Tibial artery (tissue), 4 donors: ENCODE results near the gene AP1S2.
A peak's percentile ranks its signal among the peaks of the same experiment; 100 is the strongest.

Source experiments
- DNase-seq, 2 donors: peaks; one replicate each; pipeline ENCODE4 v3.0.0-alpha.2; 2019
- H3K27ac ChIP-seq, 2 donors: fragments of 200-600 bp; sonication (generic) in 1 of 2; 1 replicate in 1 of 2; 2 replicates in 1 of 2; pipeline ENCODE4 v1.5.1; 2018 to 2019; ENCODE audit warnings: mild to moderate bottlenecking in 1 of 2
- H3K27me3 ChIP-seq, 2 donors: fragments of 200-600 bp; sonication (generic) in 1 of 2; one replicate each; pipeline versions ENCODE4 v1.5.1 to v1.6.0; 2016 to 2019
- H3K36me3 ChIP-seq, 3 donors: fragments of 200-600 bp; sonication (generic) in 2 of 3; one replicate each; pipeline ENCODE4 v1.5.1; 2016 to 2019; ENCODE audit warnings: mild to moderate bottlenecking in 2 of 3
- H3K4me1 ChIP-seq, 4 donors: fragments of 200-600 bp; sonication (generic) in 2 of 4; 1 replicate in 3 of 4; 2 replicates in 1 of 4; pipeline ENCODE4 v1.5.1; 2016 to 2019
- H3K4me3 ChIP-seq, 2 donors: fragments of 200-600 bp; sonication (generic) in 1 of 2; 1 replicate in 1 of 2; 2 replicates in 1 of 2; pipeline ENCODE4 v1.5.1; 2018 to 2019; ENCODE audit warnings: mild to moderate bottlenecking in 2 of 2
- H3K9me3 ChIP-seq, 3 donors: fragments of 200-600 bp; sonication (generic) in 1 of 3; one replicate each; pipeline ENCODE4 v1.5.1; 2016 to 2019
- CTCF ChIP-seq, 2 experiments: fragments of 200-600 bp in 1 of 2; fragments of 450-650 bp in 1 of 2; IDR thresholded peaks; one replicate each; pipeline ENCODE4 v1.5.1; 2017 to 2019; ENCODE audit warnings: antibody characterized with exemption in 2 of 2, mild to moderate bottlenecking in 1 of 2, moderate library complexity in 1 of 2
- intact Hi-C: fragments of 100-400 bp; cut with DNase I; formaldehyde crosslinking; loops from one replicate; pipeline ENCODE4 v1.15.0; 2023; ENCODE audit warnings: low total_unique reads

Gene AP1S2

GRCh38 chrX:15808254-15808653, 46.4 kb downstream of the AP1S2 start:
- intact Hi-C loops, result no loop called here
- peaks cover 0 to 95% (median 74%) of the 10 kb centered on the region in 3 donors for H3K36me3 ChIP-seq

GRCh38 chrX:15804563-15804962, 50.0 kb downstream of the AP1S2 start:
- Histone ChIP-seq H3K27ac (no peak overlapping the region), H3K4me1 (no peaks in the 10 kb centered on the region), H3K27me3 (no peaks in the 10 kb centered on the region), H3K36me3 (peaks cover 0 to 87% (median 50%) of the 10 kb centered on the region in 3 donors), H3K9me3 (no peaks in the 10 kb centered on the region), H3K4me3 (no peak overlapping the region)
- intact Hi-C loops, result no loop called here
- no peak for DNase-seq
- TF ChIP-seq CTCF (IDR thresholded peaks at IDR 0.05), result no peak

More at GRCh38 chrX:15808254-15808653, 46.4 kb downstream of the AP1S2 start:
- Histone ChIP-seq H3K4me1 (no peaks in the 10 kb centered on the region), H3K9me3 (no peaks in the 10 kb centered on the region), H3K27ac (no peak overlapping the region), H3K4me3 (no peak overlapping the region), H3K27me3 (no peaks in the 10 kb centered on the region)
- no peak for TF ChIP-seq CTCF (IDR thresholded peaks at IDR 0.05)
- no peak for DNase-seq

GRCh38 chrX:15797707-15798106, 56.9 kb downstream of the AP1S2 start:
- Histone ChIP-seq H3K27me3 (no peaks in the 10 kb centered on the region), H3K36me3 (peaks cover 0 to 42% (median 13%) of the 10 kb centered on the region in 3 donors), H3K27ac (no peak overlapping the region), H3K4me3 (no peak overlapping the region), H3K9me3 (no peaks in the 10 kb centered on the region), H3K4me1 (no peaks in the 10 kb centered on the region)
- DNase-seq, result no peak
- no peak for TF ChIP-seq CTCF (IDR thresholded peaks at IDR 0.05)
- intact Hi-C loops, result no loop called here

- peaks cover 0 to 13% (median under 1%) of the 10 kb centered on the region in 3 donors for H3K36me3 ChIP-seq
- H3K9me3 ChIP-seq, result no peaks in the 10 kb centered on the region
Observed at GRCh38 chrX:15790769-15791290, 63.8 kb downstream of the AP1S2 start.

GRCh38 chrX:15789979-15790768, 64.4 kb downstream of the AP1S2 start, which contains the start of gene ZRSR2:
ZRSR2 (plus strand) TSS chrX:15790484; CDS start chrX:15790496, 12 bp downstream.
- peak; percentile 75 to 86 for DNase-seq
- Histone ChIP-seq H3K4me3 (peak within 1 kb of the TSS; percentile 70 to 73), H3K9me3 (no peaks in the 10 kb centered on the region), H3K27me3 (no peaks in the 10 kb centered on the region), H3K27ac (peak within 1 kb of the TSS; percentile 85 to 88), H3K36me3 (peaks cover 0 to 9% (median 0%) of the 10 kb centered on the region in 3 donors), H3K4me1 (peaks cover 0 to 16% (median 6%) of the 10 kb centered on the region in 4 donors)
- TF ChIP-seq CTCF (IDR thresholded peaks at IDR 0.05), result peak in 1 of 2 experiments; percentile 6
- intact Hi-C loops, result loop anchor here (5.0 kb wide), 1 partner anchor 108 kb away; no protein-coding TSS in a partner anchor

More at GRCh38 chrX:15790769-15791290, 63.8 kb downstream of the AP1S2 start:
- no peak for DNase-seq
- no peak for TF ChIP-seq CTCF (IDR thresholded peaks at IDR 0.05)
- Histone ChIP-seq H3K27me3 (no peaks in the 10 kb centered on the region), H3K4me3 (peak overlapping the region; percentile 70 to 73), H3K27ac (peak overlapping the region; percentile 85 to 88), H3K4me1 (peaks cover 0 to 16% (median 6%) of the 10 kb centered on the region in 4 donors)
- intact Hi-C loops, result loop anchor here (5.0 kb wide), 1 partner anchor 109 kb away; no protein-coding TSS in a partner anchor
